DOHH2 (cell line): Measurements from ENCODE around the gene PELI2.

Experiments
- H3F3A ChIP-seq: fragments of 200-600 bp; sonication (generic), shearing (Covaris generic); 2 replicates; pipeline ENCODE4 v1.6.0; 2016; ENCODE audit warnings: antibody characterized with exemption, mild to moderate bottlenecking; ENCODE audit not compliant: control insufficient read depth, insufficient read depth
- H3K27ac ChIP-seq: fragments of 200-600 bp; sonication (generic); 2 replicates; pipeline ENCODE4 v1.5.1; 2014; ENCODE audit warnings: low read depth, mild to moderate bottlenecking, low read length, moderate library complexity
- H3K27me3 ChIP-seq: fragments of 200-600 bp; sonication (generic); 2 replicates; pipeline ENCODE4 v1.6.1; 2014; ENCODE audit warnings: mild to moderate bottlenecking, low read length, mixed read lengths; ENCODE audit not compliant: control insufficient read depth
- H3K36me3 ChIP-seq: fragments of 200-600 bp; sonication (generic); 2 replicates; pipeline ENCODE4 v1.6.1; 2014; ENCODE audit warnings: mild to moderate bottlenecking, low read length, moderate library complexity, mixed read lengths; ENCODE audit not compliant: control insufficient read depth
- H3K4me1 ChIP-seq: fragments of 200-600 bp; sonication (generic); 2 replicates; pipeline ENCODE4 v1.6.1; 2014; ENCODE audit warnings: mild to moderate bottlenecking, low read length, mixed read lengths; ENCODE audit not compliant: control insufficient read depth
- H3K4me2 ChIP-seq: fragments of 200-600 bp; sonication (generic); 2 replicates; pipeline ENCODE4 v1.6.0; 2014; ENCODE audit warnings: mild to moderate bottlenecking, low read length, moderate library complexity
- H3K4me3 ChIP-seq: fragments of 200-600 bp; sonication (generic); 2 replicates; pipeline ENCODE4 v1.5.1; 2014; ENCODE audit warnings: mild to moderate bottlenecking, low read length, mixed read lengths
- H3K79me2 ChIP-seq: fragments of 200-600 bp; sonication (generic); 2 replicates; pipeline ENCODE4 v1.6.1; 2014; ENCODE audit warnings: mild to moderate bottlenecking, low read length, mixed read lengths; ENCODE audit not compliant: control insufficient read depth
- H3K9me2 ChIP-seq: fragments of 200-600 bp; sonication (generic); replicated peaks from 2 replicates; pipeline ENCODE4 v1.6.1; 2014; ENCODE audit warnings: mild to moderate bottlenecking, low read length, mixed read lengths; ENCODE audit not compliant: control insufficient read depth
- H3K9me3 ChIP-seq: fragments of 200-600 bp; sonication (generic); 2 replicates; pipeline ENCODE4 v1.6.1; 2014; ENCODE audit warnings: antibody characterized with exemption, low read length, mixed read lengths; ENCODE audit not compliant: control insufficient read depth, insufficient read depth
- H4K20me1 ChIP-seq: fragments of 200-600 bp; sonication (generic); 2 replicates; pipeline ENCODE4 v1.6.0; 2014; ENCODE audit warnings: low read depth, mild to moderate bottlenecking, antibody characterized with exemption, low read length, moderate library complexity; ENCODE audit not compliant: control insufficient read depth, insufficient read depth
- CTCF ChIP-seq: fragments of 200-600 bp; sonication (generic); IDR thresholded peaks from one replicate; pipeline ENCODE4 v1.5.1; 2014; ENCODE audit warnings: antibody characterized with exemption, mild to moderate bottlenecking, low read depth, low read length; ENCODE audit not compliant: poor library complexity, severe bottlenecking
- EZH2phosphoT487 ChIP-seq: fragments of 200-600 bp; sonication (generic); IDR thresholded peaks from 2 replicates; pipeline ENCODE4 v1.6.1; 2017; ENCODE audit warnings: borderline replicate concordance, mild to moderate bottlenecking, antibody characterized with exemption, low read length, moderate library complexity, mixed read lengths

PELI2 gene

DNA sequence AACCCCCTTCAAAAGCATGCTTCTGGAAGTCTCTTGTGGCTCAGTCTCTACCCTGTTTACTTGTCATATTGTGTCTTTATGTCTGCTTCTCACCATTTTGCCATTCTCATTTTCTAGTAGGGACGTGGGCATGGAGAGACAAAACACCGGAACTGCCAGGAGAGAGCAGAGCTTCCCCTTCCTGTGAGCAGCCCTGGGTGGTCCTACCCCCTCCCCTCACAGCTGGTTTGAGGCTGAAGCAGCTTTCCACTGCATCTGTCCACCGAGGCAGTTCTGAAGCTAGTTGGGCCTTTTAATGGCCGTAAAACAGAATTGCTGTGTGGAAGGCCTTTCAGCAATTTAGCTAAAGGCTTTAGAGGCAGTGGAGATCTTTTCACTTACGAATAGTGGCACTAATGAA, 77.0 kb downstream of the PELI2 start:
- H3K4me2 ChIP-seq = peak overlapping the region; percentile 34
- H3K9me3 ChIP-seq = no peaks in the 10 kb centered on the region
- H3K27me3 ChIP-seq = no peaks in the 10 kb centered on the region
- no peaks in the 10 kb centered on the region for H3K79me2 ChIP-seq
- 0 out of 2 replicates have a peak overlapping the region, but pooled peaks have one; percentile 10 for H3K4me3 ChIP-seq
- H3K4me1 ChIP-seq = peaks cover 18% of the 10 kb centered on the region
- peak overlapping the region; percentile 16; the same call in 1 of the 2 replicates for H3K27ac ChIP-seq
- no peaks in the 10 kb centered on the region for H3F3A ChIP-seq
- no peaks in the 10 kb centered on the region for H3K36me3 ChIP-seq
- no peaks in the 10 kb centered on the region for H3K9me2 ChIP-seq
- TF ChIP-seq EZH2phosphoT487 (no peak), CTCF (no peak)
- H4K20me1 ChIP-seq = no peaks in the 10 kb centered on the region

DNA sequence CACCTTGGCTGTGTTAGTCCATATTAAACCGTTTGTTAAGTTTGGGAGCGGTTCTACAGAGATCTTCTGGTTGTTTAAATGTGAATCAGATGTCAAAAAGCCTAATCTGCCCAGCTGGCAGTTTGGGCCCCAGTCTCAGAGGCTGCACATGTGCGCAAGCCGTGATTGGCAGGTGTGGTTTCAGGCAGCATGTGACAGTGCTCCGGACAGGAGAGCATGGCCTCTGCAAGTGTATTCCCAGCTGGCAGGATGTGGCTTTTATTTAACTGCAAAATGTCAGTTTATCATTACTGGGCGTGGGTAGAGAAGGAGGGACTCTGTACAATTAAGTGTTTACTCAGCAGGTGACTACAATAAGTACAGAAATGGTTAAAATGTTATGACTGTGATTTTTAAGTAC, 77.5 kb downstream of the PELI2 start:
- no peak for TF ChIP-seq CTCF
- no peak for TF ChIP-seq EZH2phosphoT487
- Histone ChIP-seq H3K79me2 (no peaks in the 10 kb centered on the region), H3K9me3 (no peaks in the 10 kb centered on the region), H4K20me1 (no peaks in the 10 kb centered on the region), H3K4me3 (peak overlapping the region; percentile 10; the same call in 1 of the 2 replicates), H3K9me2 (no peaks in the 10 kb centered on the region), H3K4me2 (peak overlapping the region; percentile 34), H3K4me1 (peaks cover 18% of the 10 kb centered on the region), H3K27me3 (no peaks in the 10 kb centered on the region), H3F3A (no peaks in the 10 kb centered on the region), H3K27ac (peak overlapping the region; percentile 16), H3K36me3 (no peaks in the 10 kb centered on the region)

- Histone ChIP-seq H3K4me3 (0 out of 2 replicates have a peak overlapping the region, but pooled peaks have one; percentile 10), H3K4me1 (peaks cover 18% of the 10 kb centered on the region), H3K9me2 (no peaks in the 10 kb centered on the region), H3K79me2 (no peaks in the 10 kb centered on the region), H3K36me3 (no peaks in the 10 kb centered on the region), H4K20me1 (no peaks in the 10 kb centered on the region), H3F3A (no peaks in the 10 kb centered on the region), H3K9me3 (no peaks in the 10 kb centered on the region), H3K27ac (peak overlapping the region; percentile 14), H3K4me2 (peak overlapping the region; percentile 34), H3K27me3 (no peaks in the 10 kb centered on the region)
- TF ChIP-seq EZH2phosphoT487 = no peak
- no peak for TF ChIP-seq CTCF
Observed at GRCh38 chr14:56196274-56196673, 78.1 kb downstream of the PELI2 start.
